Subcutaneous adipose tissue (tissue), 4 donors: Measurements from ENCODE around the gene BHLHE41. TPM values are rescaled to one million over a fixed set of nuclear protein-coding genes. Genes with fewer than 3 reads are reported as not detected.

Experiments used
- CTCF ChIP-seq: fragments of 450-650 bp; IDR thresholded peaks from one replicate; pipeline ENCODE4 v1.5.1; 2016; ENCODE audit warnings: low read depth, mild to moderate bottlenecking, control low read depth, antibody characterized with exemption, moderate library complexity
- total RNA-seq, 4 donors: library from RNA; depleted of rRNA; stranded (reverse); fragments of >200 nt; gene quantifications; one replicate each; pipeline ENCODE4 v1.1.0, GENCODE V29; 2016

The BHLHE41 gene
- total RNA-seq, 4 donors from 2014 or later: 9.2 to 21.8 (median 18.3) TPM

DNA sequence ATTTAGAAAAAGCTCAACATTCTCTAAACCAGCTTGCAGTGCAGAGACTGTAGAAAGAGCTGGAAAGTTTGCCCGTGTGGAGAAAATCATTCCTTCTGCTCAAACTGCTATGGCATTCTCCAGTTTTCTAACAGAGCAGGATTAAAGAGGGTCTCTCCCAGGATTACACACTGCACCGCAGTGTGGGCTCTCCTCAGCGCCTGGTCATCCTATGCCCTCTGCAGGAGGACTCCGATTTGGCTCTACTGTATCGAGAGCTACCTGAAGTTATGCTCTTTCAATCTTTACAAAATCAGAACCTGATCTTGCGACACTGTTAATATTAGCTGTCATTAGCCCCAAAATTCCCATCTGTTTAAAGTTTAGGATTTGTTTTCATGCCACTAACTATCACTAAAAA is 33.0 kb downstream of the BHLHE41 start:
- TF ChIP-seq CTCF: no peak

DNA sequence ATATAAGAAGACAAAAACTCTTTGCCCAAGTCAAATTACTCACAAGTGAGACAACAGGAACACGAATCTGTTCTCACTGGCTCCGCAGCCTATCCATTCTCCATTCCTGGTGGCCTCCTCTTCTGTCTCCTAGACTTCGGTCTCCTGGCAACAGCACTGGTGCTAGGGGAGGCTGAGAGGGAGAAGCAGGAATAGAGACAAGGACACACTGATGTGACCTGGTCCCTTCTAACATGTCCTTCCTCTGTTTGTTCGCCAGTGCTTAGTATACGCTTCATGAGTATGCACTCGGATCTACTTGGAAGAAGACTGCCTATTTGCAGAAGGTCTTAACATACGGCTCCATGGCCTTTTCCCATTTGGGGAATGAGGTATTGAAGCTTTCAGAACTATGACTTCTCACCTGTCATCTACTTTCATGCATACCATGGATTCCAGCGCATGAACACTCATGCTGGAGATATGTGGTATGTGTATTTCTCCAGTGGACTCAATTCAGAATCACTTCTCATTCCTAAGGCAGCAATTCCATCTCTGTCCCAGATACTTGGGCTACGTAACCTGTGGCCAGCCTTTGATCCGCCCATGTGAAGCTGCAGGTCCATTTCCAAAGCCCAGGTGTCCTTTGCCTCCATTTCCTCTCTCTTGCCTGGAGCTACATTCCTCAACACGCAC is 33.9 kb downstream of the BHLHE41 start:
- TF ChIP-seq CTCF: no peak

- TF ChIP-seq CTCF: no peak
Measured at GRCh38 chr12:26088998-26089397, 35.8 kb downstream of the BHLHE41 start.

- TF ChIP-seq CTCF: no peak
Measured at GRCh38 chr12:26086936-26087335, 37.9 kb downstream of the BHLHE41 start.

DNA sequence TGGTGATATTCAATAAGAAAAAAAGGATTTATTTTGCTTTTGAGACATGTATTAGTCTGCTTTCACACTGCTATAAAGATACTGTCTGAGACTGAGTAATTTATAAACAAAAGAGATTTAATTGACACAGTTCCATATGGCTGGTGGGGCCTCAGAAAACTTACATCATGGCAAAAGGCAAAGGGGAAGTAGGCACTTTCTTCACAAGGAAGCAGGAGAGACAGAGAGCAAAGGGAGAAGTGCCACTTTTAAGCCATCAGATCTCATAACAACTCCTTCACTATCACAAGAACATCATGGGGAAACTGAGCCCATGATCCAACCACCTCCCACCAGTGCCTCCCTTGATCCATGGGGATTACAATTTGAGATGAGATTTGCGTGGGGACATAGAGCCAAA is 43.9 kb downstream of the BHLHE41 start:
- TF ChIP-seq CTCF: no peak

GRCh38 chr12:26077915-26078702 is 46.7 kb downstream of the BHLHE41 start:
- TF ChIP-seq CTCF: no peak

Other genes with a start within 250 kb of the BHLHE41 start
- 10 to 100 TPM; 40.1 to 66.1 (median 48.2) TPM for gene RASSF8, start 166.4 kb downstream of the BHLHE41 start, total RNA-seq
- gene SSPN, start 70.5 kb upstream of the BHLHE41 start, total RNA-seq: 10 to 100 TPM; 13.9 to 27.3 (median 20.1) TPM